Inferior parietal cortex (tissue), 1 donor: ENCODE measurements around the gene FAM20C.

ENCODE experiments used
- DNase-seq: peaks from one replicate; pipeline ENCODE4 v3.0.0-alpha.2; 2016; ENCODE audit errors: extremely low spot score

Gene FAM20C

GRCh38 chr7:226281-226895 is 34.0 kb downstream of the FAM20C start:
- DNase-seq = no peak

DNA sequence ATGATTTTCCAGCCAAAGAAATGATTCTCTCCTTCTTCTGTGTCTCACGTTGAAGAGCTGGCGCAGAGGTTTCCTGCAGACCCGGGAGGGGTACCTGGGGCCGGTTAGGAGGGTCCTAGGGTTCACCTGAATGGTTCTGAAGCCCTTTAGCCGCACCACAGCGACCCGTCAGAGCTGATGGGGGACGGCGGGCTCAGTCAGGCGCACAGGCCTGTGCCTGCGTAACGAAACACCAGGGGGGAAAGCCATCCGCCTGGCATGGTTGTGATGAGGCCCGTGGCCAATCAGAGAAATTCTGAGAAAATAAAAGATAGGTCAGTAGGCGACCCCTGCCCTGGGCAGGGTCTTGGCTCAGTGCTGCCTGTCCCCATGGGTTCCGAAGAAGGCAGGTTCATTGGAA is 35.6 kb downstream of the FAM20C start:
- no peak for DNase-seq

- no peak for DNase-seq
Observed at GRCh38 chr7:228610-229009, 36.2 kb downstream of the FAM20C start.

- DNase-seq = peak; percentile 62
Observed at GRCh38 chr7:229184-229964, 37.0 kb downstream of the FAM20C start.

- DNase-seq = no peak
Observed at GRCh38 chr7:230274-230673, 37.9 kb downstream of the FAM20C start.

- DNase-seq = no peak
Observed at GRCh38 chr7:231030-231857, 38.9 kb downstream of the FAM20C start.

- no peak for DNase-seq
Observed at GRCh38 chr7:231858-232246, 39.5 kb downstream of the FAM20C start.

GRCh38 chr7:232410-233248 is 40.3 kb downstream of the FAM20C start:
- no peak for DNase-seq

GRCh38 chr7:233249-234035 is 41.1 kb downstream of the FAM20C start:
- no peak for DNase-seq

GRCh38 chr7:234051-234707 is 41.8 kb downstream of the FAM20C start:
- DNase-seq = no peak

GRCh38 chr7:234708-235553 is 42.6 kb downstream of the FAM20C start:
- DNase-seq = no peak

DNA sequence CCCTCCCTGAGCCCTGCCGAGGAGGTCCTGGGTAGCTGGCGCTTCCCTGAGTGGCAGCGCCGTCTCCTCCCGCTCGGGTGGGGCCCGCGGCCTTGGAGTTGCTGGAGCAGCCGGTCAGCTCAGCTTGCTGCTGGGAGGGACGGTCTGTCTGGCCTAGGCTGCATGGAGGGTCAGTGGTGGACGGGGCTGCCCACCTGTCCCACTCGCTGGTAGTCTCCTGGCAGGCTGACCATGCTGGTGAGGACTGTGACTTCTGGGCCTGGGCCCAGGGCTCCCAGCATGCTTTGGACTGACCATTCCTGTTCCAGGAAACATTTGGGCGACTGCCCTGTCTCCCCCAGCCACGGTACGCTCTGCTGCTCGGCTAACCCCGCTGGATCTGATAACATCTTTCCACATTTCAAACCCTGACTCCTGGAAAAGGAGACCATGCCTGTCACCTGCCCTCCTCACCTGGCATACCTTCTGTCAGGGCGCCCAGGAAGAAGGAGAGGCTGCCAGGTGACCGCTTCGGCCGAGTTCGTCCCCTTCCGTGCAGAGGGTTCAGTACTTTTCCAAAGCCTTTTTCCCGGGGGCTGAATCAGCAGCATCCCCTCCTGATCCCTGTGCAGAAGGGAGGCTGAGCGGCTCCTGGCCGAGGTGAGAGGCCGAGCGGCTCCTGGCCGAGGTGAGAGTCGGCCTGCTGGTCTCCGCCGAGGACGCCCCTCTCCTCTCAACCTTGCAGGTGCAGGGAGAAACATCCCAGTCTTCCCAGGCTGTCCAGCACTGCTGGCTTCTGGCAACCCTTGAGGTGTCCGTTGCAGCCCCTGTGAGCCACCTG is 43.4 kb downstream of the FAM20C start:
- DNase-seq = no peak

GRCh38 chr7:236967-237366 is 44.6 kb downstream of the FAM20C start:
- no peak for DNase-seq

DNA sequence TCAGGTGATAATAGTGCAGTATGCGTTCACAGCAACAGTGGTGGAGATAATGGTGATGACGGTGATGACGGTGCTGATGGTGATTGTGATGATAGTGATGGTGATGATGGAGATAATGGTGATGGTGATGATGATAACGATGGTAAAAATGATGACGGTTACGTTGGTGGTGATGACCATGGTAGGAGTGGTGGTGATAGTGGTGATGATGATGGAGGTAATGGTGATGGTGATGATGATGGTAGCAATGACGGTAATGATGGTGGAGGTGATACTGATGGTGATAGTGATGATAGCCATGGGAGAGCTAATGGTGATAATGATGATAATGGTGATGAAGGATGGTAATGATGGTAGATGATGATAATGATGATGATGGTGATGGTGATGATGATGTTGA is 45.0 kb downstream of the FAM20C start:
- DNase-seq = no peak

DNA sequence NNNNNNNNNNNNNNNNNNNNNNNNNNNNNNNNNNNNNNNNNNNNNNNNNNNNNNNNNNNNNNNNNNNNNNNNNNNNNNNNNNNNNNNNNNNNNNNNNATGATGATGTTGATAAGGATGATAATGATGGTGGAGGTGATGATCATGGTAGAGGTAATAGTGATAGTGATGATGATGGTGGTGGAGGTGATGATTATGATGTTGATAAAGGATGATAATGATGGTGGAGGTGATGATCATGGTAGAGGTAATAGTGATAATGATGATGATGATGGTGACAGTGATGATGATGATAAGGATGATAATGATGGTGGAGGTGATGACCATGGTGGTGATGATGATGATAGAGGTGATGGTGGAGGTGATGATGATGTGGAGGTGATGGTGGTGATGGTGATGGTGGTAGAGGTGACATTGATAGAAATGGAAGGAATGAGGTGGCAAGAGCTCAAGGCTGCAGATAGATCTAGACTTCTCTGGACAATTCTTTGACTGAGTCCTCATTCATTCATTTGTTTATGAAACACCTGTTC is 47.8 kb downstream of the FAM20C start:
- DNase-seq = no peak

DNA sequence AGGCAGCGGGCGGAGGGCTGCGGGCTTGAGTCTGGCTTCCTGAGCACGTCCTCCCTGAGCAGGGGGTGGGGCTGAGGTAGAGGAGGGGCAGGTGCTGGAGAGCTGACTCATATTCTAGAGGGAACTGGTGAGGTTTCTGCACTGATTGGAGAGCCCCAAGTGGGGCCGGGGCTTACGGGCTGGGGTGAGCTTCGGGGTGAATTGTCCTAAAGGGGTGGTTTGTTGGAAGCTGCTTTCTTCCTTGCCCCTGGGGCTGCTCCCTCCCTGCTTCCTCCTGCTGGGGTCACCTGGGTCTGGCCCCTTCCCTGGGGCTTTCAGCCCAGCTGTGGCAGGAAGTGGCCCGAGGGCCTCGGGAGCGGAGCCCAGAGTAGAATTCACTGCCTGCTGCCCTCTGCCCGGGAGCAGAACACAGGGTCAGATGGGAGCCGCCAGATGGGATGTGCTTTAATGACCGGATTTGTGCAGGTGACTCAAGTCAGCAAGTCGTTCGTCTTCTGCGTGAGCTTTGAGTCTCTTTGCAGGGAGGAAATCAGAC is 48.6 kb downstream of the FAM20C start:
- no peak for DNase-seq

- no peak for DNase-seq
Observed at GRCh38 chr7:241513-241912, 49.1 kb downstream of the FAM20C start.
